GM12878 (cell line): ENCODE measurements around the gene KLRF2. TPM values are rescaled to one million over a fixed set of nuclear protein-coding genes. Genes with fewer than 3 reads are reported as not detected.

Experiments
- ATAC-seq: fragments of 200-7000 bp; cut with Tn5 transposase; 3 replicates; pipeline ENCODE4 v1.9.1; 2020; ENCODE audit warnings: mild to moderate bottlenecking, moderate library complexity
- BruUV-seq: library from RNA; stranded (reverse); fragments of 400-500 nt; replicated peaks from 2 replicates; lab custom pipeline; 2021; lab: Mats Ljungman, UMichigan
- CTCF ChIA-PET: fragments of 300-600 bp; sonication (Branson Sonifier 250); formaldehyde crosslinking; extraction: SDS; loops from one replicate; lab custom pipeline; 2021; ENCODE audit warnings: inconsistent platforms; lab: Yijun Ruan, JAX
- POLR2A ChIA-PET: fragments of 350-600 bp; formaldehyde crosslinking; extraction: SDS; loops from one replicate; lab custom pipeline; 2021; ENCODE audit warnings: inconsistent platforms; lab: Charles Lee
- RAD21 ChIA-PET: fragments of 300-600 bp; sonication (Branson Sonifier 250); formaldehyde crosslinking; loops from one replicate; lab custom pipeline; 2023; ENCODE audit warnings: antibody characterized with exemption; ENCODE audit not compliant: unreplicated experiment; lab: Charles Lee
- SMC1A ChIA-PET: fragments of 300-600 bp; sonication (Branson Sonifier 250); formaldehyde crosslinking; loops from one replicate; lab custom pipeline; 2023; ENCODE audit not compliant: unreplicated experiment, uncharacterized antibody; lab: Charles Lee
- DNase-seq: peaks from one replicate; pipeline ENCODE4 v3.0.0-alpha.2; 2011; ENCODE audit warnings: low read depth, low spot score
- FAIRE-seq: peaks from 3 replicates; lab custom pipeline; 2011; peaks lifted over from hg19 to GRCh38; lab: Jason Lieb, UNC
- H2AFZ ChIP-seq: 2 replicates; pipeline ENCODE4 v1.6.0; 2011; ENCODE audit warnings: low read depth, low read length, control low read depth; ENCODE audit not compliant: control insufficient read depth
- H3K27ac ChIP-seq: 2 replicates; pipeline ENCODE4 v1.5.1; 2011; ENCODE audit warnings: control low read depth; ENCODE audit not compliant: control insufficient read depth, insufficient read depth
- H3K27me3 ChIP-seq, 2 experiments: replicated peaks in 1 of 2; 2 replicates each; pipeline versions ENCODE4 v1.6.0 to v1.6.1; 2011; ENCODE audit warnings: low read length in 1 of 2; ENCODE audit not compliant: control insufficient read depth in 2 of 2, insufficient read depth in 2 of 2
- H3K36me3 ChIP-seq, 2 experiments: 2 replicates each; pipeline ENCODE4 v1.5.1; 2011; ENCODE audit warnings: low read length in 1 of 2; ENCODE audit not compliant: control insufficient read depth in 2 of 2, insufficient read depth in 2 of 2
- H3K4me1 ChIP-seq: 2 replicates; pipeline ENCODE4 v1.6.1; 2011; ENCODE audit warnings: mild to moderate bottlenecking, low read length, moderate library complexity, mixed read lengths; ENCODE audit not compliant: control insufficient read depth, insufficient read depth
- H3K4me2 ChIP-seq: 2 replicates; pipeline ENCODE4 v1.6.0; 2011; ENCODE audit warnings: control low read depth; ENCODE audit not compliant: control insufficient read depth, insufficient read depth
- H3K4me3 ChIP-seq: fragments of 200-600 bp; sonication (generic); 2 replicates; pipeline ENCODE4 v1.5.1; 2016
- H3K79me2 ChIP-seq: 2 replicates; pipeline ENCODE4 v1.6.0; 2011; ENCODE audit warnings: low read length; ENCODE audit not compliant: control insufficient read depth, insufficient read depth
- H3K9ac ChIP-seq: 2 replicates; pipeline ENCODE4 v1.8.0; 2011; ENCODE audit warnings: low read length, control low read depth, mixed read lengths; ENCODE audit not compliant: control insufficient read depth, insufficient read depth
- H3K9me3 ChIP-seq: replicated peaks from 3 replicates; pipeline ENCODE4 v1.5.1; 2011; ENCODE audit warnings: mild to moderate bottlenecking, low read length; ENCODE audit not compliant: control insufficient read depth, insufficient read depth
- H4K20me1 ChIP-seq: 2 replicates; pipeline ENCODE4 v1.6.0; 2011; ENCODE audit not compliant: control insufficient read depth, insufficient read depth
- CHD2 ChIP-seq: IDR thresholded peaks from 2 replicates; pipeline ENCODE4 v1.6.1; 2011; ENCODE audit warnings: low read depth, low read length, improper control_type of control experiment, borderline replicate concordance
- MEF2A ChIP-seq: IDR thresholded peaks from 2 replicates; pipeline ENCODE4 v1.6.1; 2011; ENCODE audit warnings: low read depth, mild to moderate bottlenecking, low read length, moderate library complexity; ENCODE audit not compliant: insufficient read depth
- MTA2 ChIP-seq: fragments of 450-650 bp; IDR thresholded peaks from 2 replicates; pipeline ENCODE4 v1.6.1; 2016; ENCODE audit warnings: low read depth, mild to moderate bottlenecking, moderate library complexity
- NRF1 ChIP-seq: conservative IDR thresholded peaks from 2 replicates; pipeline ENCODE4 v1.6.1; 2011; ENCODE audit warnings: mild to moderate bottlenecking, low read depth, low read length, improper control_type of control experiment
- SMARCA5 ChIP-seq: fragments of 450-650 bp; IDR thresholded peaks from 2 replicates; pipeline ENCODE4 v1.6.1; 2017; ENCODE audit warnings: mild to moderate bottlenecking
- SUPT20H ChIP-seq: IDR thresholded peaks from 2 replicates; pipeline ENCODE4 v1.6.1; 2011; ENCODE audit warnings: low read depth, mild to moderate bottlenecking, low read length, moderate library complexity, borderline replicate concordance; ENCODE audit not compliant: control insufficient read depth
- TCF12 ChIP-seq: IDR thresholded peaks from 2 replicates; pipeline ENCODE4 v1.6.1; 2011; ENCODE audit warnings: low read depth, mild to moderate bottlenecking, low read length
- YY1 ChIP-seq: IDR thresholded peaks from 2 replicates; pipeline ENCODE4 v1.6.1; 2011; ENCODE audit warnings: low read depth, mild to moderate bottlenecking, low read length
- WGBS: methylation state at CpG from one replicate; pipeline ENCODE4 v1.1.6; 2016; ENCODE audit warnings: low lambda C conversion rate; ENCODE audit not compliant: insufficient replicate concordance, insufficient coverage; ENCODE audit errors: missing lambda C conversion rate; 5-methylcytosine and 5-hydroxymethylcytosine counted together
- in situ Hi-C: fragments of 300-500 bp; cut with MboI; formaldehyde crosslinking; loops from 9 replicates; pipeline ENCODE4 v1.14.3; 2018; ENCODE audit warnings: mixed read lengths
- intact Hi-C: fragments of 100-400 bp; cut with micrococcal nuclease; formaldehyde crosslinking; loops from one replicate; pipeline ENCODE4 v1.14.2; 2022; ENCODE audit not compliant: unreplicated experiment
- polyA plus RNA-seq, 11 experiments: library from polyadenylated mRNA; depleted of rRNA in 4 of 11; unstranded in 6 of 11; stranded (reverse) in 5 of 11; fragments of >200 nt; fragmentation: Nextera tagmentation in 4 of 11; fragmentation: Illumina TruSeq in 1 of 11; extraction: Ambion mirVana in 4 of 11; extraction: Trizol in 1 of 11; gene quantifications; 1 replicate in 1 of 11; 2 replicates in 10 of 11; pipeline versions ENCODE4 v1.2.1 to v1.2.3, GENCODE V29; 2011 to 2016; ENCODE audit warnings: inconsistent platforms in 2 of 11, missing spikeins in 2 of 11, low read depth in 1 of 11
- total RNA-seq, 4 experiments: library from RNA; depleted of rRNA in 3 of 4; stranded (reverse); fragments of >200 nt in 3 of 4; fragmentation: Illumina TruSeq in 1 of 4; extraction: Trizol in 1 of 4; gene quantifications; 2 replicates each; pipeline versions ENCODE4 v1.2.1 to v1.2.3, GENCODE V29; 2013 to 2021
- TF ChIP-seq, protein P1 (sequence below): fragments of 450-650 bp; IDR thresholded peaks from 2 replicates; pipeline ENCODE4 v1.6.1; 2017; ENCODE audit warnings: mild to moderate bottlenecking, moderate library complexity
- TF ChIP-seq, protein P2 (sequence below): IDR thresholded peaks from 2 replicates; pipeline ENCODE4 v1.6.1; 2011; ENCODE audit warnings: borderline replicate concordance, low read depth, mild to moderate bottlenecking, moderate library complexity, low read length; ENCODE audit not compliant: insufficient read depth, poor library complexity, severe bottlenecking

Gene KLRF2
- total and polyA plus RNA-seq, 10 of the 15 experiments (the other 5 are each of a cell fraction or from before 2014, with no cell fraction given): 0.15 to 2.1 (median 0.26) TPM; not detected in 6

DNA sequence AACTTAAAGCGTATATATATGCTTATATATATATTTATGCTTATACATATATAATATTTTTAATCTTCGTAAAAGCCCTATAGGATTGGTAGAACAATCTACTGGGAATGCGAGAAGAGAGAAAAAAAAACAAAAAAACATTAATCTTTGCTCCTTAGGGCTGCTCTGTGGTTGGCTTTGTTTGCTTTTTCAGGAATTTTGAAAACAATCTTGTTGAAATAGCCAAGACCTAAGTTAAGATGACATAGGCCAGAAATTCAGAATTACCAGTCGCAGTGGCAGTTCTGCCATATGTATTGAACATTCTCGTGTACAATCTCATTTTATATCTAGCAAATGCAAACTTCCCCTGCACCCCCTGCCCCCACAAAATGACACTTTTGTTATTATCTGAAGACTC lies 699 bp downstream of the KLRF2 start:
- H3K9me3 ChIP-seq: no peaks in the 10 kb centered on the region
- H4K20me1 ChIP-seq: no peaks in the 10 kb centered on the region
- H3K27me3 ChIP-seq: no peaks in the 10 kb centered on the region
- SMC1A ChIA-PET: no interaction called here
- intact Hi-C loops: no loop called here
- no peaks in the 10 kb centered on the region for H3K4me1 ChIP-seq
- TF ChIP-seq NRF1: no peak
- TF ChIP-seq SMARCA5: no peak
- TF ChIP-seq YY1: no peak
- no peak for TF ChIP-seq MEF2A
- no peak for TF ChIP-seq CHD2
- TF ChIP-seq, protein P1, sequence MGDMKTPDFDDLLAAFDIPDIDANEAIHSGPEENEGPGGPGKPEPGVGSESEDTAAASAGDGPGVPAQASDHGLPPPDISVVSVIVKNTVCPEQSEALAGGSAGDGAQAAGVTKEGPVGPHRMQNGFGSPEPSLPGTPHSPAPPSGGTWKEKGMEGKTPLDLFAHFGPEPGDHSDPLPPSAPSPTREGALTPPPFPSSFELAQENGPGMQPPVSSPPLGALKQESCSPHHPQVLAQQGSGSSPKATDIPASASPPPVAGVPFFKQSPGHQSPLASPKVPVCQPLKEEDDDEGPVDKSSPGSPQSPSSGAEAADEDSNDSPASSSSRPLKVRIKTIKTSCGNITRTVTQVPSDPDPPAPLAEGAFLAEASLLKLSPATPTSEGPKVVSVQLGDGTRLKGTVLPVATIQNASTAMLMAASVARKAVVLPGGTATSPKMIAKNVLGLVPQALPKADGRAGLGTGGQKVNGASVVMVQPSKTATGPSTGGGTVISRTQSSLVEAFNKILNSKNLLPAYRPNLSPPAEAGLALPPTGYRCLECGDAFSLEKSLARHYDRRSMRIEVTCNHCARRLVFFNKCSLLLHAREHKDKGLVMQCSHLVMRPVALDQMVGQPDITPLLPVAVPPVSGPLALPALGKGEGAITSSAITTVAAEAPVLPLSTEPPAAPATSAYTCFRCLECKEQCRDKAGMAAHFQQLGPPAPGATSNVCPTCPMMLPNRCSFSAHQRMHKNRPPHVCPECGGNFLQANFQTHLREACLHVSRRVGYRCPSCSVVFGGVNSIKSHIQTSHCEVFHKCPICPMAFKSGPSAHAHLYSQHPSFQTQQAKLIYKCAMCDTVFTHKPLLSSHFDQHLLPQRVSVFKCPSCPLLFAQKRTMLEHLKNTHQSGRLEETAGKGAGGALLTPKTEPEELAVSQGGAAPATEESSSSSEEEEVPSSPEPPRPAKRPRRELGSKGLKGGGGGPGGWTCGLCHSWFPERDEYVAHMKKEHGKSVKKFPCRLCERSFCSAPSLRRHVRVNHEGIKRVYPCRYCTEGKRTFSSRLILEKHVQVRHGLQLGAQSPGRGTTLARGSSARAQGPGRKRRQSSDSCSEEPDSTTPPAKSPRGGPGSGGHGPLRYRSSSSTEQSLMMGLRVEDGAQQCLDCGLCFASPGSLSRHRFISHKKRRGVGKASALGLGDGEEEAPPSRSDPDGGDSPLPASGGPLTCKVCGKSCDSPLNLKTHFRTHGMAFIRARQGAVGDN: no peak
- TF ChIP-seq TCF12: no peak
- no peak for TF ChIP-seq SUPT20H
- TF ChIP-seq, protein P2, sequence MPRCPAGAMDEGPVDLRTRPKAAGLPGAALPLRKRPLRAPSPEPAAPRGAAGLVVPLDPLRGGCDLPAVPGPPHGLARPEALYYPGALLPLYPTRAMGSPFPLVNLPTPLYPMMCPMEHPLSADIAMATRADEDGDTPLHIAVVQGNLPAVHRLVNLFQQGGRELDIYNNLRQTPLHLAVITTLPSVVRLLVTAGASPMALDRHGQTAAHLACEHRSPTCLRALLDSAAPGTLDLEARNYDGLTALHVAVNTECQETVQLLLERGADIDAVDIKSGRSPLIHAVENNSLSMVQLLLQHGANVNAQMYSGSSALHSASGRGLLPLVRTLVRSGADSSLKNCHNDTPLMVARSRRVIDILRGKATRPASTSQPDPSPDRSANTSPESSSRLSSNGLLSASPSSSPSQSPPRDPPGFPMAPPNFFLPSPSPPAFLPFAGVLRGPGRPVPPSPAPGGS: no peak
- no peak for TF ChIP-seq MTA2
- RAD21 ChIA-PET: no interaction called here
- FAIRE-seq (no peak), ATAC-seq (no peak), DNase-seq (no peak)
- in situ Hi-C loops: no loop called here
- POLR2A ChIA-PET: no interaction called here
- no peak overlapping the region for H2AFZ ChIP-seq
- CTCF ChIA-PET: no interaction called here
- H3K4me3 ChIP-seq: no peak overlapping the region
- no peaks in the 10 kb centered on the region for H3K36me3 ChIP-seq
- BruUV-seq: no TSS peak
- no peak overlapping the region for H3K4me2 ChIP-seq
- H3K27ac ChIP-seq: no peak overlapping the region
- 59% methylated on average over 5 of the region's 5 CpGs for WGBS
- no peaks in the 10 kb centered on the region for H3K79me2 ChIP-seq
- H3K9ac ChIP-seq: no peak overlapping the region
